ENCODE results near the gene TMEM150B.

TMEM150B gene, protein sequence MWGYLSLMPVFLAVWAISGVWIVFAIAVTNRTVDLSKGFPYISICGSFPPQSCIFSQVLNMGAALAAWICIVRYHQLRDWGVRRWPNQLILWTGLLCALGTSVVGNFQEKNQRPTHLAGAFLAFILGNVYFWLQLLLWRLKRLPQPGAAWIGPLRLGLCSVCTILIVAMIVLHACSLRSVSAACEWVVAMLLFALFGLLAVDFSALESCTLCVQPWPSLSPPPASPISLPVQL

DNA sequence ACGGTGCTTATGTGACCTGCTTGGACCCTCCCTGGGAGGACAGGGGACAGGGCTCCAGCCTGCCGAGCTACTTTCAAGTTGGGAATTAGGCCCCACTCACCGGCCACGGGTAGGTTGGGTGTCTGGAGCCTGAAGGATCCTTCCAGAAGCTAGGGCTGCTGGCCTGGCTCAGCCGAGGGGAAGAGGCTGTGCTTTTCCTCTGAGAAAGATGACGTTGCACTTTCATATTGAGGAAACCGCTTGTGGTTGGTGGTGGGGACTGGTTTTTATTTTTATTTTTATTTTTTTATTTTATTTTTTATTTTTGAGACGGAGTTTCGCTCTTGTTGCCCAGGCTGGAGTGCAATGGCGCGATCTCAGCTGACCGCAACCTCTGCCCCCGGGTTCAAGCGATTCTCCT, at the start of gene TMEM150B:
Gene TMEM150B, minus strand, starts transcription at position 170 of the 400 bp plus-strand sequence. CDS start 4,305 bp downstream, outside the sequence.
- Mint-ChIP-seq H3K36me3 (ENCODE audit: low read depth) (no peaks in the 10 kb centered on the region), H3K27me3 (ENCODE audit: low read depth) (peaks cover 7% of the 10 kb centered on the region), H3K4me1 (ENCODE audit: low read depth) (peaks cover 10% of the 10 kb centered on the region), H3K27ac (no peak within 1 kb of the TSS), H3K4me3 (peak within 1 kb of the TSS; percentile 3), H3K9me3 (no peaks in the 10 kb centered on the region)
- DNase-seq (ENCODE audit: low spot score), result no peak

DNA sequence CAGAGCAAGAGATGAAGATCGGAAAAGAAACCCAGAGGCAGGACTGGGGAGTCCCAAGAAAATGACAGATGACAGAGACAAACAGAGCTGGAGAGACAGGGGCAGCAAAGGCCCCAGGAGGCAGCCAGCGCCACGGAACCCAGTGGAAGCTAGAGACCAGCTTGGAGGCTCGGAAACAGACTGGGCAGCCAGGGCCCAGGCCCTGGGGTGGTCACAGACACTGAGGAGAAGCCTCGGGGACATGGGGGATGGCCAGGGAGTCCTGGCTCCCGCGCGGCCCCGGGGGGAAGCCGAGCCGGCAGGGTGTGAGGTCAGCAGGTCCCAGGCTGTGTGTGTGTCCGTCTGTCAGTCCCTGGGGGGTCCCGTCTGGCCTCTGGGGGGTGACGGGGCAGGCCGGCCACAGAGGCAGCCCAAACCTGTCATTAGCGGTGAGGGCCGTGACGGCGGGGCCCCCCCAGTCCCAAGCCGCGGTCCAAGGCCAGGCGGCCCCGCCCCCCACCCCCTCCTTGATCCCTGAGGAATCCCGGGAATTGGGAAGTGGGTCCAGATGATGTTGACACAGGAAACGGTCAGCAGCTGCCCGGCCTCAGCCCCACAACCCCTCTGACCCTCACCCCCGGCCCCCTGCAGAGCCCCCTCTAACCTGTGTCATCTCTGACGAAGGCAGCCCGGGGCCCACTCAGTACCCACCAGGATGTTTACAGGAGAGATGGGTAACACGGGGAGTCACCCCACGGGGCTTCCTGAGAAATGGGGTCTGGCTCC, 49.0 kb upstream of the TMEM150B start:
- H3K9me3 Mint-ChIP-seq, result no peaks in the 10 kb centered on the region
- H3K27ac Mint-ChIP-seq, result no peak overlapping the region
- no peaks in the 10 kb centered on the region for H3K4me1 Mint-ChIP-seq (ENCODE audit: low read depth)
- no peak overlapping the region for H3K4me3 Mint-ChIP-seq
- peaks cover 31% of the 10 kb centered on the region for H3K27me3 Mint-ChIP-seq (ENCODE audit: low read depth)
- no peaks in the 10 kb centered on the region for H3K36me3 Mint-ChIP-seq (ENCODE audit: low read depth)
- no peak for DNase-seq (ENCODE audit: low spot score)

DNA sequence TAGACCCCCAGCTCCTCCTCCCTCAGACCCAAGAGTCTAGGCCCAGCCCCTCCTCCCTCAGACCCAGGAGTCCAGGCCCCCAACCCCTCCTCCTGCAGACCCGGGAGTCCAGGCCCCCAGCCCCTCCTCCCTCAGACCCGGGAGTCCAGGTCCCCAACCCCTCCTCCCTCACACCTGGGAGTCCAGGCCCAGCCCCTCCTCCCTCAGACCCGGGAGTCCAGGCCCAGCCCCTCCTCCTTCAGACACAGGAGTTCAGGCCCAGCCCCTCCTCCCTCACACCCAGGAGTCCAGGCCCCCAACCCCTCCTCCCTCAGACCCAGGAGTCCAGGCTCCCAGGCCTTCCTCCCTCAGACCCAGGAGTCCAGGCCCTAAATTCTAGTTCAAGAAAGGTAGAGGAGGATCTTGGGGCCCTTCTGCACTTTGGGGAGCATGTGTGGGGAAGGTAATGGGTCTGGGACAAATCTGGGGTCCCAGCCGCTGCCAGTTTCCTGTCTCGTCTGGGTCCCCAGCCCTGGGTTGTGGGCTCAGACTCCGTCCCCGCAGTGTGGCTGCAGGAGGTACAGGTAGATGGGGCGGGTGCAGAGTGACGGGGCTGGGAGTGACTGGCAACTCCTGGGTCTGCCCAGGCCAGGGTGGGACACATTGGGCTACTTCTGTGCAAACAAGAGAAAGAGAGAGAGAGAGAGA, 48.3 kb upstream of the TMEM150B start:
- H3K27me3 Mint-ChIP-seq (ENCODE audit: low read depth), result peaks cover 36% of the 10 kb centered on the region
- no peak overlapping the region for H3K27ac Mint-ChIP-seq
- no peaks in the 10 kb centered on the region for H3K36me3 Mint-ChIP-seq (ENCODE audit: low read depth)

DNA sequence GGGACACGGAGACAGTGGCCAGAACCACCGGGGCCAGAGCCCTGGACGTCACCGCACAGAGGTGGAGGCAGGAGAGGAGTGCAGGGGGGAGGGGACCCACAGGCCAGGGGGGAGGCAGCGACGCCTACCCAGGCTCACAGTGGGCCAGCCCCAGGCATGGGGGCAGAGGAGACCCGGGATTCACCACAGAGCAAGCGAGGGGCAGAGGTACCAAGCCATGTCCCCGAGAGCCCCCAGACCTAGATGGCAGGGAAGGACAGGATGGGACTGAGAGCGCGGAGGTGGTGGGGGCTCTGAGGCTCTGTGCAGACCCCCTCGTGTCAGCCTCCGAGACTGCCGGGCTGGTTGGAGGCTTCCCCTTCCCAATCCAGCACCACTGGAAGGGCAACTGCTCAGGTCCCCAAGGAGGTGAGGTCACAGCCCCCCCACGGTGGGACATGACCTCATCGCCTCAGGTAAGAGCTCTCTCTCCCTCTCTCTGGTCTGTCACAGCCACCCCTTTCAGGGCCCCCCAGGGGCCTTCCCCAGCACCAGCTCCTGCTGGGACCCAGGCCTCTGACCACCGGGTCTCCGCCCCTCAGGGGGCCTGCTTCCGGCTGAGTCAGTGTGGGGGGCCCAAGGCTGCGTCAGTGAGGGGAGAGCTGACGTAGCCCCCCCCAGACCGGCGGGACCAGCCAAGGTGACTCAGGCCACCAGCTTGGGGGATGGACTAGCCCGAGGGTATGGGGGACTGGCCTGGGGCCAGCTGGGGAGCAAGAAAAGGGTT, 47.4 kb upstream of the TMEM150B start:
- Mint-ChIP-seq H3K27me3 (ENCODE audit: low read depth) (peaks cover 44% of the 10 kb centered on the region), H3K9me3 (no peaks in the 10 kb centered on the region), H3K36me3 (ENCODE audit: low read depth) (no peaks in the 10 kb centered on the region), H3K4me1 (ENCODE audit: low read depth) (no peaks in the 10 kb centered on the region), H3K27ac (no peak overlapping the region), H3K4me3 (no peak overlapping the region)
- DNase-seq (ENCODE audit: low spot score), result no peak

More for the DNA sequence above, 48.3 kb upstream of the TMEM150B start:
- Mint-ChIP-seq H3K9me3 (no peaks in the 10 kb centered on the region), H3K4me3 (no peak overlapping the region), H3K4me1 (ENCODE audit: low read depth) (no peaks in the 10 kb centered on the region)
- no peak for DNase-seq (ENCODE audit: low spot score)

DNA sequence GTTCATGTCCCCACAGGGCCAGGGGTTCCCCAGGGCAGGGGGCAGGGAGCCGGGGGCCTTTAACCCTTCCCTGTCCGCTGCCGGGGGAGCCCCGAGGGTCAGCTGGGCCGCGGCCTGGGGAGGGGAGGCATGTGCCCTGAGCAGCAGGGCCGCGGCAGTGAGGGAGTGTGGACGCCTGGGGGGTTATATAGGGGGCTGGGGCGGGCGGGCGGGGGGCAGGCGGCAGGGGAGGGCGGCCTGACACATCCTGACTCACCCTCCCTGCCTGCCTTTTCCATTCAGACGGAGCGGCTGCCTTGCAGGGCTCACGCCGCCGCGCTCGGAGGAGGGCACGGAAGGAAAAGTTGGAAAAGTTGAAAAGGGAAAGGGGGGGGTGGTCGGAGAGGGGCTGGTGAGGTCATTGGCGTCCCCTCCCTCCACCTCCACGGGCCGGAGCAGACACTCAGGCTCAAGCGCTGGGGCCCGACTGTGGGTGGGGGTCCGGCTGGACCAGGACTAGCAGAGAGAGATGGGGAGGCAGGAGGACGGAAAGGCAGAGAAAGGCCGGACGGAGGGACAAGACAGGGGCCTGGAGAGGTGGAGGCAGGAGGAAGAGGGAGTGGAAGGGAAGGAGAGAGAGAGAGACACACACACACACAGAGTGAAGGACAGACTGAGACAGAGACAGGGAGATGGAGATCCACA, 45.3 kb upstream of the TMEM150B start, which contains the start of gene IL11:
Gene IL11, minus strand, starts transcription at position 159 of the 684 bp plus-strand sequence. Its CDS starts 153 bp downstream, at position 6.
- Mint-ChIP-seq H3K4me3 (peak within 1 kb of the TSS; percentile 38), H3K4me1 (ENCODE audit: low read depth) (no peaks in the 10 kb centered on the region), H3K36me3 (ENCODE audit: low read depth) (no peaks in the 10 kb centered on the region), H3K9me3 (no peaks in the 10 kb centered on the region), H3K27ac (peak within 1 kb of the TSS; percentile 52), H3K27me3 (ENCODE audit: low read depth) (peaks cover 48% of the 10 kb centered on the region)
- no peak for DNase-seq (ENCODE audit: low spot score)

DNA sequence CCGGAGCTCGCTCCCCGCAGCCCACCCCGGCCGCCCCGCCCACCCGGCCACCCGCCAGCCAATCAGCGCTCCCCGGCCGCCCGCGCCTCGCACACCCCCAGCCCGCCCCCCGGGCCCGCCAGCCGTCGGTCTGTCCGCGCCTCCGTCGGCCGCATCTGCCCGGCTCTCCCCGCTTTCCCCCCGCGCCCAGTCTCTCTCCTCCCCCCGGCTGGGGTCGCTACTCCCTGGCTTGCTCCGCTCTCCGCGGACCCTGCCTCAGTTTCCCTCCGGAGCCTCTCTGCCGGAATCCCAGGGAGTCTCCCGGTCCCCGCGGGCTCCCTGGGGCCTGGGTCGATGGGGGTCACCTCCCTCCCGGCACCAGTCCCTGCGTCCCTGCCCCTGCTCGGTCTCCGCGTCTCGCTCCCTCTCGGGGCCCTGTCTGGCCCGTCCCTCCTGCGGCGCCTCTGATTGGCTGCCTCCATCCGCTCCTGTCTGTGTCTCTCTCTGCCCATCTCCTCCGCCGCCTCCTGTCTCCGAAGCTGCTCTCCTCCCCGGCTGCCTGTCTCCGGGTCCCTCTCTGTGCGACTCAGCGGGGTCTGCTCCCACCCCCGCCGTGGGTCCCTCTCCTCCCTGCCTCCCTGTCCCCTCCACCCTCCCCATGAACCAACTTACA, 44.6 kb upstream of the TMEM150B start:
- no peaks in the 10 kb centered on the region for H3K9me3 Mint-ChIP-seq
- DNase-seq (ENCODE audit: low spot score), result no peak
- H3K27ac Mint-ChIP-seq, result peak overlapping the region; percentile 52
- H3K4me1 Mint-ChIP-seq (ENCODE audit: low read depth), result no peaks in the 10 kb centered on the region
- peaks cover 48% of the 10 kb centered on the region for H3K27me3 Mint-ChIP-seq (ENCODE audit: low read depth)
- H3K4me3 Mint-ChIP-seq, result peak overlapping the region; percentile 38
- H3K36me3 Mint-ChIP-seq (ENCODE audit: low read depth), result no peaks in the 10 kb centered on the region

DNA sequence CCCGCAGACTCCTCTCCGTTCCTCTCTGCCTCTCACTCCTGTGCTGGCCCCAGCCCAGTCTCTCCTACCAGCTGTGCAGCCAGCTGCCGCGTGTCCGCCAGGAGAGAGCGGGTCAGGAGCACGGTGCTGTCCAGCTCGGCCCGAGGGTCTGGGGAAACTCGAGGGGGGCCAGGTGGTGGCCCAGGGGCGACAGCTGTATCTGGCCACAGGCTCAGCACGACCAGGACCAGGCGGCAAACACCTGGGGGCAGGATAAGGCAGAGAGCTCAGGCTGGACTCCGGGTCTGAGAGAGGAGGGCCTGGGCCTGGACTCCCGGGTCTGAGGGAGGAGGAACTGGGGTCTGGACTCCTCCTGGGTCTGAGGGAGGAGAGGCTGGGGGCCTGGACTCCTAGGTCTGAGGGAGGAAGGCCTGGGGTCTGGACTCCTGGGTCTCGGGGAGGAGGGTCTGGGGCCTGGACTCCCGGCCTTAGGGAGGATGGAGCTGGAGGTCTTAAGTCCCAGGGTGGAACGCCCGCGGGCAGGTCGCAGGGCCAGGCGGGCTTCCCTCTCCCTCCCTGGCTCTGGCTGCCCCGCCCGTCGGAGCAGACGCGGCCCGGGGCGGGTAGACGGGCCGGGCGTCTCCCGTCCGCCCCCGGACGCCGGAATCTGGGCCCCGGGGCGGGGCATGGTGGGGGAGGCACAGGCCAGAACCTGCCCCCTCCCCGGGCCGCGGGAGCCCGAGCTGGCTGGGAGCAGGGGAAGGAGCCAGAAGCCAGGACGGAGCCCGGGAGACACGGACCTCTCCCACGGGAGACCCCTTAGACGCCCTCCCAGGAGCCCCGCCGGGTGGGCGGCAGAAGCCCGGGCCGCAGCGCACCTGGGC, 43.8 kb upstream of the TMEM150B start:
- Mint-ChIP-seq H3K4me1 (ENCODE audit: low read depth) (no peaks in the 10 kb centered on the region), H3K27me3 (ENCODE audit: low read depth) (peaks cover 48% of the 10 kb centered on the region), H3K4me3 (no peak overlapping the region), H3K27ac (no peak overlapping the region), H3K9me3 (no peaks in the 10 kb centered on the region), H3K36me3 (ENCODE audit: low read depth) (no peaks in the 10 kb centered on the region)
- DNase-seq (ENCODE audit: low spot score), result peak; percentile 29

DNA sequence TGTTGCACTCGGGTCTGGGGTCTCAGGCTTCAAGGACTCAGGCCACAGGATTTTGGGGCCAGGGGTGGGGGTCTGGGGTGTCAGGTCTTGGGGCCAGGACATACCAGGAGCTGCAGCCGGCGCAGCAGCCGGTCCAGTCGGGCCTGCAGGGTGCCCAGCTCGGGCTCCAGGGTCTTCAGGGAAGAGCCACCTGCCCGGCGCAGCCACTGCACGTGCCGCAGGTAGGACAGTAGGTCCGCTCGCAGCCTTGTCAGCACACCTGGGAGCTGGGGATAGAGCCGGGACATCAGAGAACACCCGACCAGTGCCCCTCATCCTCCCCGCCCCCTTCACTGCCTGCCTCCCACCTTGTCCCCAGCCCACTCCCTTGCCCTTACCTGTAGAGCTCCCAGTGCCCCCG, 43.0 kb upstream of the TMEM150B start:
- Mint-ChIP-seq H3K27me3 (ENCODE audit: low read depth) (peaks cover 41% of the 10 kb centered on the region), H3K4me1 (ENCODE audit: low read depth) (no peaks in the 10 kb centered on the region), H3K9me3 (no peaks in the 10 kb centered on the region), H3K27ac (no peak overlapping the region), H3K36me3 (ENCODE audit: low read depth) (no peaks in the 10 kb centered on the region), H3K4me3 (no peak overlapping the region)
- no peak for DNase-seq (ENCODE audit: low spot score)

DNA sequence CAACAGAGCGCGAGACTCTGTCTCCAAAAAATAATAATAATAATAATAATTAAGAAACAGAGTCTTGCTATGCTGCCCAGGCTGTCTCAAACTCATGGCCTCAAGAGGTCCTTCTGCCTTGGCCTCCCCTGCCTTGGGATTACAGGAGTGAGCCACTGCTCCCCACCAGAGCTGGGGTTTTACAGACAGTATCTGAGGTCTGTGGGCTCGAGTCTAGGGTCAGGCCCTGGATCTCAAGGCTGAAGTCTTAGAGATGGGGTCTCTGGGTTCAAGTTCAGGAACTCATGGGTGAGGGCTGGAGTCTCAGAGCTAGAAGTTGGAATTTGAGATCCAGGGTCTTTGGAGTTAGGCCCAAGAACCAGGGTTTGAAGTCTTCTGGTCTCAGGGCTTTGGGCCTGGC, 41.6 kb upstream of the TMEM150B start:
- no peak for DNase-seq (ENCODE audit: low spot score)
- H3K27me3 Mint-ChIP-seq (ENCODE audit: low read depth), result peaks cover 37% of the 10 kb centered on the region

DNA sequence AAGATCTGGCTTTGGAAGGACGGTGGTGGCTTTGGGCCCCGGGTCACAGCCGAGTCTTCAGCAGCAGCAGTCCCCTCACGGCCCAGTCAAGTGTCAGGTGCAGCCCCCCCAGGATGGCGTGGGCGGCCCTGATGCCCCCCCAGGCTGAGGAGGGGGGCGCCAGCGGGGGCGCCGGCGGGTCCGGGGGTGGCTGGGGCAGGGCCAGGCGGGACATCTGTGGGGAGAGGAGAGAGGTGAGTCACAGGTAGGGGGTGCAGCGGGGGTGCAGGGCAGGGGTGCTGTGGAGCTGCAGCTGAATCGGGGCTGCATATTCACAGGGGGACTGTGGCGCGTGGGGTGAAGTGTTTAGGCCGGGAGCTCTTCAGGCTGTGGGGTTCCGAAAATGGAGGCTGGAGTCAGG, 40.8 kb upstream of the TMEM150B start:
- DNase-seq (ENCODE audit: low spot score), result no peak
- H3K4me1 Mint-ChIP-seq (ENCODE audit: low read depth), result no peaks in the 10 kb centered on the region
- no peaks in the 10 kb centered on the region for H3K36me3 Mint-ChIP-seq (ENCODE audit: low read depth)
- no peak overlapping the region for H3K27ac Mint-ChIP-seq
- no peaks in the 10 kb centered on the region for H3K9me3 Mint-ChIP-seq
- H3K27me3 Mint-ChIP-seq (ENCODE audit: low read depth), result peaks cover 29% of the 10 kb centered on the region
- no peak overlapping the region for H3K4me3 Mint-ChIP-seq

More for the DNA sequence above, 41.6 kb upstream of the TMEM150B start:
- H3K36me3 Mint-ChIP-seq (ENCODE audit: low read depth), result no peaks in the 10 kb centered on the region
- H3K4me3 Mint-ChIP-seq, result no peak overlapping the region
- no peak overlapping the region for H3K27ac Mint-ChIP-seq
- H3K4me1 Mint-ChIP-seq (ENCODE audit: low read depth), result no peaks in the 10 kb centered on the region
- no peaks in the 10 kb centered on the region for H3K9me3 Mint-ChIP-seq

DNA sequence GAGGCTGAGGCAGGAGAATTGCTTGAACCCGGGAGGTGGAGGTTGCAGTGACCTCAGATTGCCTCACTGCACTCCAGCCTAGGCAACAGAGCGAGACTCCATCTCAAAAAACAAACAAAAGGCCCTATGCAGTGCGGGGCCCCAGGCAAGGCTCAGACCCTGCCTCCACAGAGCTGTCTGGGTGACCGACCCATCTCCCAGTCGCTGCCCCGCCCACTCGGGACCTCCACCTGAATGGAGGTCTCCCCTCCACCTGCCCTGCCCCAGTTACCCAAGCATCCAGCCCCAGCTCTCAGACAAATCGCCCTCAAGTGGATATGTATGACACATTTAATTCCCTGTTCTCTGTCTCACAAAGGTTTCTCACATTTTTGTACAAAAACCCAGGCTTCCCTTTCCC, 40.1 kb upstream of the TMEM150B start:
- no peak overlapping the region for H3K4me3 Mint-ChIP-seq
- H3K36me3 Mint-ChIP-seq (ENCODE audit: low read depth), result no peaks in the 10 kb centered on the region
- no peaks in the 10 kb centered on the region for H3K9me3 Mint-ChIP-seq
- DNase-seq (ENCODE audit: low spot score), result no peak
- H3K27ac Mint-ChIP-seq, result no peak overlapping the region
- no peaks in the 10 kb centered on the region for H3K4me1 Mint-ChIP-seq (ENCODE audit: low read depth)
- peaks cover 23% of the 10 kb centered on the region for H3K27me3 Mint-ChIP-seq (ENCODE audit: low read depth)

DNA sequence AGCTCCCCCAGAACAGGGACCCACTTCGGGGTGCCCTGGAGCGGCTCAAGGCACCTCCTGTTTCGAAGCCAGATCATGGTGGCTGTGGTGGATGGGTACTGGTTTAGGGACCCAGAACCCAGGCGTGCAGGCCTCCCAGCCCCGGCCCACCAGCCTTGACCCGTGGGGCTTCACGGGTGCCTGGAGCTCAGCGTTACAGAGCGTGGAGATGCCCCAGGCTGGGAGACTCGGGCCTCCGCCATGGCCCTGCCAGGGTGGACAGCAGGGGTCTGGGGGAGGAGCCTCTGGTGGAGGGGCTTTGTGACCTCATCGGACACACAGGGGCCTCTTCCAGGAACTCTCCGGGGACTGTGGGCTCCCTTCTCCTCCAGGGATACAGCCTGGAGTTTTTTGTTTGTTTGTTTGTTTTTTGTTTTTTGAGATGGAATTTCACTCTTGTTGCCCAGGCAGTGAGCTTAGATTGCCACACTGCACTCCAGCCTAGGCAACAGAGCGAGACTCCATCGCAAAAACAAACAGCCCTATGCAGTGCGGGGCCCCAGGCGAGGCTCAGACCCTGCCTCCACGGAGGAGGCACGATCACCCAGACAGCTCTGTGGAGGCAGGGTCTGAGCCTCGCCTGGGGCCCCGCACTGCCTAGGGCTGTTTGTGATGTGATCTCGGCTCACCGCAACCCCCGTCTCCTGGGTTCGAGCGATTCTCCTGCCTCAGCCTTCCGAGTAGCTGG, 38.0 kb upstream of the TMEM150B start, which contains the start of gene GARIN5B:
Gene GARIN5B, minus strand, starts transcription at position 271 of the 727 bp plus-strand sequence. Its CDS starts 194 bp downstream, at position 77.
- H3K4me3 Mint-ChIP-seq, result no peak within 1 kb of the TSS
- peaks cover 10% of the 10 kb centered on the region for H3K27me3 Mint-ChIP-seq (ENCODE audit: low read depth)

More for the DNA sequence above, 38.0 kb upstream of the TMEM150B start, which contains the start of gene GARIN5B:
- Mint-ChIP-seq H3K36me3 (ENCODE audit: low read depth) (no peaks in the 10 kb centered on the region), H3K9me3 (no peaks in the 10 kb centered on the region), H3K27ac (no peak within 1 kb of the TSS), H3K4me1 (ENCODE audit: low read depth) (no peaks in the 10 kb centered on the region)
- DNase-seq (ENCODE audit: low spot score), result no peak

Measured in T-helper 2 cell treated with Interferon-gamma antibody and Interleukin-4, amounts not matched to agents 5 μg/mL and 100 μg/mL, for 36 hours (primary cell).